Loucy (cell line): ENCODE results near the gene TMEM163.

Experiments
- H2AFZ ChIP-seq: fragments of 200-600 bp; sonication (generic); 2 replicates; pipeline ENCODE4 v1.6.0; 2016; ENCODE audit warnings: antibody characterized with exemption, mild to moderate bottlenecking, low read length, moderate library complexity
- H3F3A ChIP-seq: fragments of 200-600 bp; 2 replicates; pipeline ENCODE4 v1.6.0; 2016; ENCODE audit warnings: antibody characterized with exemption, low read depth, mild to moderate bottlenecking
- H3K27me3 ChIP-seq: fragments of 200-600 bp; sonication (generic); 2 replicates; pipeline ENCODE4 v1.6.1; 2014; ENCODE audit warnings: low read length, mild to moderate bottlenecking; ENCODE audit not compliant: insufficient read depth, poor library complexity, severe bottlenecking
- H3K36me3 ChIP-seq: fragments of 200-600 bp; sonication (generic); 2 replicates; pipeline ENCODE4 v1.6.1; 2016; ENCODE audit warnings: low read length; ENCODE audit not compliant: insufficient read depth
- H3K4me1 ChIP-seq: fragments of 200-600 bp; sonication (generic); 2 replicates; pipeline ENCODE4 v1.5.1; 2014; ENCODE audit warnings: low read length, mild to moderate bottlenecking; ENCODE audit not compliant: insufficient read depth, poor library complexity, severe bottlenecking
- H3K4me2 ChIP-seq: fragments of 200-600 bp; sonication (generic); 2 replicates; pipeline ENCODE4 v1.6.0; 2014; ENCODE audit warnings: antibody characterized with exemption, low read length, low read depth, mild to moderate bottlenecking; ENCODE audit not compliant: poor library complexity, severe bottlenecking
- H3K4me3 ChIP-seq: fragments of 200-600 bp; sonication (generic); 2 replicates; pipeline ENCODE4 v1.5.1; 2014; ENCODE audit warnings: low read length, mild to moderate bottlenecking, mixed read lengths; ENCODE audit not compliant: poor library complexity, severe bottlenecking
- H3K79me2 ChIP-seq: fragments of 200-600 bp; sonication (generic); 2 replicates; pipeline ENCODE4 v1.6.1; 2014; ENCODE audit warnings: low read length; ENCODE audit not compliant: insufficient read depth
- H3K9ac ChIP-seq: fragments of 200-600 bp; sonication (generic); 2 replicates; pipeline ENCODE4 v1.6.0; 2014; ENCODE audit warnings: mild to moderate bottlenecking, low read depth, low read length, moderate library complexity; ENCODE audit not compliant: poor library complexity, severe bottlenecking
- H3K9me2 ChIP-seq: fragments of 200-600 bp; sonication (generic); replicated peaks from 2 replicates; pipeline ENCODE4 v1.6.1; 2016; ENCODE audit warnings: low read depth, low read length, mixed read lengths
- H3K9me3 ChIP-seq: fragments of 200-600 bp; sonication (generic); 2 replicates; pipeline ENCODE4 v1.6.1; 2014; ENCODE audit warnings: mild to moderate bottlenecking, antibody characterized with exemption, low read length, low read depth; ENCODE audit not compliant: insufficient read depth
- H4K20me1 ChIP-seq: fragments of 200-600 bp; sonication (generic); 2 replicates; pipeline ENCODE4 v1.6.0; 2014; ENCODE audit warnings: antibody characterized with exemption, low read length, mild to moderate bottlenecking; ENCODE audit not compliant: insufficient read depth, poor library complexity, severe bottlenecking
- CTCF ChIP-seq: fragments of 200-600 bp; sonication (generic); conservative IDR thresholded peaks from 2 replicates; pipeline ENCODE4 v1.5.1; 2014; ENCODE audit warnings: mild to moderate bottlenecking, antibody characterized with exemption, low read length
- EZH2phosphoT487 ChIP-seq: fragments of 200-600 bp; IDR thresholded peaks from 2 replicates; pipeline ENCODE4 v1.6.1; 2018; ENCODE audit warnings: antibody characterized with exemption, mild to moderate bottlenecking, moderate library complexity, borderline replicate concordance

The TMEM163 gene

GRCh38 chr2:134550566-134551164 is 168.1 kb downstream of the TMEM163 start:
- H3K9me2 ChIP-seq, result no peaks in the 10 kb centered on the region
- H3K4me1 ChIP-seq, result no peaks in the 10 kb centered on the region
- no peaks in the 10 kb centered on the region for H3K36me3 ChIP-seq
- no peaks in the 10 kb centered on the region for H3K27me3 ChIP-seq
- no peak overlapping the region for H2AFZ ChIP-seq
- H3K79me2 ChIP-seq, result no peaks in the 10 kb centered on the region
- no peaks in the 10 kb centered on the region for H3K9me3 ChIP-seq
- H3K9ac ChIP-seq, result no peak overlapping the region
- H3K4me3 ChIP-seq, result no peak overlapping the region
- no peaks in the 10 kb centered on the region for H4K20me1 ChIP-seq
- H3F3A ChIP-seq, result no peaks in the 10 kb centered on the region
- no peak overlapping the region for H3K4me2 ChIP-seq
- TF ChIP-seq CTCF, result no peak
- TF ChIP-seq EZH2phosphoT487, result no peak

GRCh38 chr2:134549104-134549503 is 169.7 kb downstream of the TMEM163 start:
- H2AFZ ChIP-seq, result no peak overlapping the region
- TF ChIP-seq CTCF, result no peak
- no peak overlapping the region for H3K9ac ChIP-seq
- H3K4me1 ChIP-seq, result no peaks in the 10 kb centered on the region
- no peaks in the 10 kb centered on the region for H4K20me1 ChIP-seq
- H3K79me2 ChIP-seq, result no peaks in the 10 kb centered on the region
- H3K27me3 ChIP-seq, result no peaks in the 10 kb centered on the region
- H3K4me3 ChIP-seq, result no peak overlapping the region
- no peaks in the 10 kb centered on the region for H3K9me2 ChIP-seq
- no peak overlapping the region for H3K4me2 ChIP-seq
- H3K9me3 ChIP-seq, result no peaks in the 10 kb centered on the region
- no peaks in the 10 kb centered on the region for H3F3A ChIP-seq
- H3K36me3 ChIP-seq, result no peaks in the 10 kb centered on the region

- Histone ChIP-seq H3K4me3 (no peak overlapping the region), H3K9me3 (no peaks in the 10 kb centered on the region), H4K20me1 (no peaks in the 10 kb centered on the region), H3K4me1 (no peaks in the 10 kb centered on the region), H3K9ac (no peak overlapping the region), H3K36me3 (no peaks in the 10 kb centered on the region), H3K27me3 (no peaks in the 10 kb centered on the region), H2AFZ (no peak overlapping the region), H3F3A (no peaks in the 10 kb centered on the region), H3K79me2 (no peaks in the 10 kb centered on the region), H3K4me2 (no peak overlapping the region), H3K9me2 (no peaks in the 10 kb centered on the region)
- TF ChIP-seq EZH2phosphoT487 (no peak), CTCF (no peak)
Observed at GRCh38 chr2:134540990-134541389, 177.8 kb downstream of the TMEM163 start.
